ENCODE measurements around the gene TFEB.

GRCh38 chr6:41688256-41688965 is 47.0 kb downstream of the TFEB start:
- TF ChIP-seq CTCF (optimal IDR thresholded peaks at IDR 0.05 in 1 of 3, IDR thresholded peaks at IDR 0.05 in 1 of 3, conservative IDR thresholded peaks at IDR 0.05 in 1 of 3; ENCODE audit: extremely low read depth in 1 of 3, insufficient read depth in 2 of 3, low read length in 3 of 3) (no peak), EZH2 (IDR thresholded peaks at IDR 0.05; ENCODE audit: low read length) (no peak)
